Naive thymus-derived CD4-positive, alpha-beta T cell (primary cell): ENCODE measurements around the gene AFMID. TPM values are rescaled to one million over a fixed set of nuclear protein-coding genes. Genes with fewer than 3 reads are reported as not detected.

Experiments used
- ATAC-seq: fragments of 150-1000 bp; cut with Tn5 transposase; 2 replicates; pipeline ENCODE4 v1.10.0; 2021; ENCODE audit warnings: mild to moderate bottlenecking, moderate library complexity
- CTCF ChIA-PET: fragments of 350-600 bp; sonication (Branson Sonifier 250); formaldehyde crosslinking; loops from one replicate; lab custom pipeline; 2021; ENCODE audit warnings: antibody characterized with exemption; lab: Charles Lee
- POLR2A ChIA-PET: fragments of 350-600 bp; sonication (Branson Sonifier 250); formaldehyde crosslinking; loops from one replicate; lab custom pipeline; 2021; ENCODE audit warnings: antibody characterized with exemption, inconsistent platforms; lab: Charles Lee
- DNase-seq, 9 donors: peaks; one replicate each; pipeline versions ENCODE4 v3.0.0 to v3.0.0-alpha.2; 2020 to 2022; ENCODE audit warnings: mixed read lengths in 1 of 9
- H3K27ac ChIP-seq: one replicate; pipeline ENCODE4 v1.7.0; 2013; ENCODE audit warnings: mild to moderate bottlenecking, low read depth, low read length, moderate library complexity
- H3K27me3 ChIP-seq, 2 donors: one replicate each; pipeline ENCODE4 v1.7.0; 2013; ENCODE audit warnings: low read length in 2 of 2, mild to moderate bottlenecking in 2 of 2, moderate library complexity in 2 of 2; ENCODE audit not compliant: control insufficient read depth in 2 of 2, insufficient read depth in 2 of 2
- H3K36me3 ChIP-seq, 3 experiments: 1 replicate in 2 of 3; 2 replicates in 1 of 3; pipeline ENCODE4 v1.7.0; 2013; ENCODE audit warnings: low read length in 3 of 3, mild to moderate bottlenecking in 3 of 3, moderate library complexity in 1 of 3; ENCODE audit not compliant: insufficient read depth in 3 of 3, control insufficient read depth in 2 of 3
- H3K4me1 ChIP-seq, 2 donors: one replicate each; pipeline ENCODE4 v1.7.0; 2013; ENCODE audit warnings: low read length in 2 of 2, mild to moderate bottlenecking in 2 of 2, moderate library complexity in 1 of 2; ENCODE audit not compliant: control insufficient read depth in 2 of 2, insufficient read depth in 2 of 2
- H3K4me3 ChIP-seq: 2 replicates; pipeline ENCODE4 v1.7.0; 2013; ENCODE audit warnings: mild to moderate bottlenecking, low read length
- H3K9me3 ChIP-seq, 3 experiments: 1 replicate in 2 of 3; 2 replicates in 1 of 3; pipeline ENCODE4 v1.7.0; 2013; ENCODE audit warnings: low read length in 3 of 3; ENCODE audit not compliant: control insufficient read depth in 2 of 3
- H3K27ac Mint-ChIP-seq, 9 donors: one replicate each; pipeline ENCODE4 v1.8.0; 2020 to 2022; ENCODE audit warnings: mixed read lengths in 9 of 9, mild to moderate bottlenecking in 8 of 9, moderate library complexity in 5 of 9, inconsistent platforms in 2 of 9
- H3K27me3 Mint-ChIP-seq, 5 donors: one replicate each; pipeline ENCODE4 v1.8.0; 2021 to 2022; ENCODE audit warnings: mixed read lengths in 5 of 5, mild to moderate bottlenecking in 1 of 5
- H3K36me3 Mint-ChIP-seq, 5 donors: one replicate each; pipeline ENCODE4 v1.8.0; 2020 to 2022; ENCODE audit warnings: mixed read lengths in 5 of 5, mild to moderate bottlenecking in 3 of 5, inconsistent platforms in 1 of 5
- H3K4me1 Mint-ChIP-seq, 7 donors: one replicate each; pipeline ENCODE4 v1.8.0; 2020 to 2022; ENCODE audit warnings: mixed read lengths in 7 of 7, mild to moderate bottlenecking in 3 of 7, inconsistent platforms in 1 of 7
- H3K4me3 Mint-ChIP-seq, 10 donors: one replicate each; pipeline ENCODE4 v1.8.0; 2020 to 2022; ENCODE audit warnings: mild to moderate bottlenecking in 10 of 10, mixed read lengths in 10 of 10, moderate library complexity in 6 of 10, inconsistent platforms in 2 of 10
- H3K9me3 Mint-ChIP-seq, 11 donors: one replicate each; pipeline ENCODE4 v1.8.0; 2020 to 2022; ENCODE audit warnings: mixed read lengths in 11 of 11, mild to moderate bottlenecking in 4 of 11, inconsistent platforms in 1 of 11, moderate library complexity in 1 of 11
- intact Hi-C, 2 donors: fragments of 100-400 bp; cut with micrococcal nuclease; formaldehyde crosslinking; loops; one replicate each; pipeline ENCODE4 v1.15.1; 2023
- polyA plus RNA-seq, 2 donors: library from polyadenylated mRNA; unstranded; fragments of 300-500 nt; fragmentation: Illumina TruSeq; gene quantifications; one replicate each; pipeline ENCODE4 v1.2.3, GENCODE V29; 2021
- total RNA-seq, 6 experiments: library from RNA in 5 of 6; stranded (reverse) in 5 of 6; gene quantifications; 1 replicate in 5 of 6; 2 replicates in 1 of 6; pipeline ENCODE4 v1.2.3 and lab custom pipeline; 2021 to 2026

Gene AFMID
- total and polyA plus RNA-seq, 7 experiments from 2014 or later: 0.99 to 19.2 (median 1.8) TPM

- no peak for DNase-seq
- POLR2A ChIA-PET: no interaction called here
- Histone ChIP-seq H3K4me3 (no peak overlapping the region), H3K27ac (no peak overlapping the region), H3K27me3 (peaks cover 0 to 4% of the 10 kb centered on the region in 2 donors), H3K9me3 (no peaks in the 10 kb centered on the region), H3K36me3 (no peaks in the 10 kb centered on the region), H3K4me1 (peaks cover 0 to under 1% of the 10 kb centered on the region in 2 donors)
- H3K27ac Mint-ChIP-seq: no peak overlapping the region
- peaks cover 0 to 10% (median 3%) of the 10 kb centered on the region in 7 donors for H3K4me1 Mint-ChIP-seq
- intact Hi-C loops: no loop called here
- no peak for ATAC-seq
- CTCF ChIA-PET: no interaction called here
- peaks cover 0 to 11% (median 6%) of the 10 kb centered on the region in 5 donors for H3K27me3 Mint-ChIP-seq
- no peak overlapping the region for H3K4me3 Mint-ChIP-seq
- H3K9me3 Mint-ChIP-seq: peaks cover 0 to 1% (median 0%) of the 10 kb centered on the region in 11 donors
- H3K36me3 Mint-ChIP-seq: no peaks in the 10 kb centered on the region
These were observed 50.3 kb downstream of the AFMID start for GRCh38 chr17:78237401-78238012.

GRCh38 chr17:78238823-78239488 is 51.8 kb downstream of the AFMID start:
- peaks cover 0 to 1% (median 0%) of the 10 kb centered on the region in 11 donors for H3K9me3 Mint-ChIP-seq
- no peak for DNase-seq
- no peak overlapping the region for H3K4me3 ChIP-seq
- no peak for ATAC-seq
- H3K27ac ChIP-seq: no peak overlapping the region
- H3K9me3 ChIP-seq: no peaks in the 10 kb centered on the region
- CTCF ChIA-PET: interaction anchor here (0.8 kb wide), 1 partner anchor 13 kb away, joined by 5 read pairs; no protein-coding TSS in a partner anchor
- no peaks in the 10 kb centered on the region for H3K27me3 ChIP-seq
- H3K27ac Mint-ChIP-seq: no peak overlapping the region
- H3K4me1 Mint-ChIP-seq: peaks cover 0 to 5% (median 0%) of the 10 kb centered on the region in 7 donors
- peaks cover 0 to 3% (median 0%) of the 10 kb centered on the region in 5 donors for H3K27me3 Mint-ChIP-seq
- no peaks in the 10 kb centered on the region for H3K36me3 Mint-ChIP-seq
- POLR2A ChIA-PET: no interaction called here
- H3K4me1 ChIP-seq: no peaks in the 10 kb centered on the region
- H3K4me3 Mint-ChIP-seq: no peak overlapping the region
- intact Hi-C loops: no loop called here
- H3K36me3 ChIP-seq: no peaks in the 10 kb centered on the region

GRCh38 chr17:78239489-78239931 is 52.3 kb downstream of the AFMID start:
- Mint-ChIP-seq H3K4me3 (no peak overlapping the region), H3K27me3 (peaks cover 0 to 3% (median 0%) of the 10 kb centered on the region in 5 donors), H3K9me3 (peaks cover 0 to 1% (median 0%) of the 10 kb centered on the region in 11 donors), H3K36me3 (no peaks in the 10 kb centered on the region), H3K4me1 (peaks cover 0 to 5% (median 0%) of the 10 kb centered on the region in 7 donors), H3K27ac (no peak overlapping the region)
- DNase-seq (no peak), ATAC-seq (no peak)
- Histone ChIP-seq H3K27me3 (no peaks in the 10 kb centered on the region), H3K36me3 (no peaks in the 10 kb centered on the region), H3K4me3 (no peak overlapping the region), H3K4me1 (no peaks in the 10 kb centered on the region), H3K27ac (no peak overlapping the region), H3K9me3 (no peaks in the 10 kb centered on the region)
- ChIA-PET POLR2A (no interaction called here), CTCF (no interaction called here)
- intact Hi-C loops: no loop called here

DNA sequence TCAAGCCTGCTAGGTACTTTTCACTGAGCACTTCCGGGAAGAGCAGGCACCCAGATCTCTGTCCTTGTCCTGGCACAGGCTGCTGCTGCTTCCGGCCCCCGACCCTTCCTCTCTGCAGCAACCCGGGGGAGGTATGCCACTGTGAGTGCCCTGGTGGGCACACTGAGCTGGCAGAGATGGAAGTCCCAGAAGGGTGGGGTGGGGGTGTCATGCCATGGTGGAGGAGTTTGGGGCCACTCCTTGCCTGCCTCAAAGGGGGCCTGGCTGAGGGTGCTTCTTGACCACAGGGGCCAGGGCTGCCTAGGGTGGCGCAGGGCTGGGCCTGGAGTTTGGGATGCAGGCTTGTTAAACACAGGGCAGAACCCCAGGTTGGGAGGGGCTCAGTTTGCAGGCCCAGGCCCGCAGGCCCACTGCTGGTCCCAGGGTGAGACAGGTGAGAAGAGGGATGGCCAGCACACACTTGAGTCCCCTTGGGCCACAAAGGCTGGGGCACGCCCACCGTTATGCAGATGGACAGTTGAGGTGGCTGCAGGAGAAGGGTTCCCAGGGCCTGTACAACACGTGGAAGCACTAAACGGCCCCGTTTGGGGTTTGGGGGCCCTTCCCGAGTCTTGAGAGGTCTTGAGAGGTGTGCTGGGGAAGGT is 53.0 kb downstream of the AFMID start:
- no peak overlapping the region for H3K27ac ChIP-seq
- ATAC-seq (no peak), DNase-seq (no peak)
- Mint-ChIP-seq H3K27ac (no peak overlapping the region), H3K36me3 (no peaks in the 10 kb centered on the region), H3K4me3 (no peak overlapping the region), H3K9me3 (no peaks in the 10 kb centered on the region), H3K27me3 (peaks cover 0 to 2% (median 0%) of the 10 kb centered on the region in 5 donors), H3K4me1 (peaks cover 0 to 5% (median 0%) of the 10 kb centered on the region in 7 donors)
- H3K36me3 ChIP-seq: no peaks in the 10 kb centered on the region
- intact Hi-C loops: no loop called here
- ChIA-PET CTCF (no interaction called here), POLR2A (no interaction called here)
- no peaks in the 10 kb centered on the region for H3K9me3 ChIP-seq
- no peak overlapping the region for H3K4me3 ChIP-seq
- H3K4me1 ChIP-seq: no peaks in the 10 kb centered on the region
- no peaks in the 10 kb centered on the region for H3K27me3 ChIP-seq

- H3K27me3 ChIP-seq: no peaks in the 10 kb centered on the region
- Mint-ChIP-seq H3K4me1 (peaks cover 0 to 5% (median 0%) of the 10 kb centered on the region in 7 donors), H3K27ac (peak overlapping the region in 2 of 9 donors; percentile 1 to 24), H3K36me3 (no peaks in the 10 kb centered on the region), H3K27me3 (peaks cover 0 to 2% (median 0%) of the 10 kb centered on the region in 5 donors), H3K9me3 (peaks cover 0 to 2% (median 0%) of the 10 kb centered on the region in 11 donors), H3K4me3 (no peak overlapping the region)
- DNase-seq (no peak), ATAC-seq (no peak)
- ChIA-PET POLR2A (no interaction called here), CTCF (interaction anchor here (0.6 kb wide), 1 partner anchor 26 kb away, joined by 3 read pairs; no protein-coding TSS in a partner anchor)
- H3K4me1 ChIP-seq: no peaks in the 10 kb centered on the region
- H3K27ac ChIP-seq: no peak overlapping the region
- H3K36me3 ChIP-seq: no peaks in the 10 kb centered on the region
- H3K9me3 ChIP-seq: no peaks in the 10 kb centered on the region
- H3K4me3 ChIP-seq: no peak overlapping the region
- intact Hi-C loops: no loop called here
These were observed 53.7 kb downstream of the AFMID start for GRCh38 chr17:78240839-78241238.

DNA sequence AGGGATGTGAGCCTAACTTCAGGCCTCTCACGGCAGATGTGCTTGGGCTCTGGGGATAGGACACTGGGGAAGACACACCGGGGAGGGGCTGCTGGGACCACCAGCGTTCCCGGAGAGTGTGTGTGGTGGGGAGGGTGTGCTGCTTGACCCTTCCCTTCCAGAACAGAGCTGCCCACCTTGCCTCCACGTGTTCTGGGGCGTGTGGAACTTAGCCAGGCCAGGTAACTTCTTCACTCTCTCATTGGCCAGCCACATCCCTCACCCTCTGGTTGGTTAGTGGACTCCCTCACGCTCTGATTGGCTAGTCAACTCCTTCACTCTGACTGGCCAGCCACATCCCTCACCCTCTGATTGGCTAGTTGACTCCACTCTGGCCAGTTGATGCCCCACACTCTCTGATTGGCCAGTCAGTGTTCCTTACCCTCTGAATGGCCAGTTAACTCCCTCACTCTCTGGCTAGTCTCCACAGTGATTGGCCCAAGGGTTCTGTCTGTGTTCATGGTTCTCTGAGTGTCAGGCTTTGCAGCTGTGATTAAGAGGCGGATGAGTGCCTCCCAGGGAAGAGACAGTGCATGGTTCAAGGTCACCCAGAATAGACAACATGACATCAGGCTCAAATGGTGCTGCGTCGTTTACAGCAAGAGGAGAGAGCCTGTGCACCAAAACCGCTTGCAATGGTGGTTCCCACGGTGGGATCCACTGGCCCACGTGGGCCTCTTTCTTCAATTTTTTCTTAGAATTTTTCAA is 54.3 kb downstream of the AFMID start:
- no peak overlapping the region for H3K27ac Mint-ChIP-seq
- Histone ChIP-seq H3K9me3 (no peaks in the 10 kb centered on the region), H3K27ac (no peak overlapping the region), H3K27me3 (no peaks in the 10 kb centered on the region), H3K36me3 (no peaks in the 10 kb centered on the region), H3K4me3 (no peak overlapping the region), H3K4me1 (no peaks in the 10 kb centered on the region)
- ChIA-PET CTCF (interaction anchor here (0.6 kb wide), 1 partner anchor 25 kb away, joined by 3 read pairs; no protein-coding TSS in a partner anchor), POLR2A (no interaction called here)
- peaks cover 0 to 2% (median 0%) of the 10 kb centered on the region in 5 donors for H3K27me3 Mint-ChIP-seq
- DNase-seq (no peak), ATAC-seq (peak; percentile 43)
- H3K4me1 Mint-ChIP-seq: peaks cover 0 to 5% (median 0%) of the 10 kb centered on the region in 7 donors
- intact Hi-C loops: no loop called here
- H3K4me3 Mint-ChIP-seq: no peak overlapping the region
- H3K36me3 Mint-ChIP-seq: no peaks in the 10 kb centered on the region
- H3K9me3 Mint-ChIP-seq: peaks cover 0 to 2% (median 0%) of the 10 kb centered on the region in 11 donors
